SIG-M5 (cell line): ENCODE measurements around the gene ZSWIM9.
"Not testable (repeated sequence)": the region's sequence is repeated elsewhere in the genome, so short reads cannot be mapped to it uniquely, and the experiment has no call there.

Experiments used
- DNase-seq: peaks from one replicate; lab custom pipeline; 2025; lab: John Stamatoyannopoulos, UW

The ZSWIM9 gene

GRCh38 chr19:48218997-48219396 is 48.5 kb downstream of the ZSWIM9 start:
- DNase-seq: no peak

- DNase-seq: not testable (repeated sequence)
Observed at GRCh38 chr19:48220784-48221183, 50.3 kb downstream of the ZSWIM9 start.

- no peak for DNase-seq
Observed at GRCh38 chr19:48221628-48222027, 51.1 kb downstream of the ZSWIM9 start.

GRCh38 chr19:48230555-48231129 is 60.2 kb downstream of the ZSWIM9 start:
- no peak for DNase-seq

GRCh38 chr19:48237057-48237456 is 66.6 kb downstream of the ZSWIM9 start:
- DNase-seq: no peak

GRCh38 chr19:48239120-48239519 is 68.6 kb downstream of the ZSWIM9 start:
- no peak for DNase-seq

- DNase-seq: no peak
Observed at GRCh38 chr19:48239582-48240141, 69.2 kb downstream of the ZSWIM9 start.

GRCh38 chr19:48241771-48242170 is 71.3 kb downstream of the ZSWIM9 start:
- not testable (repeated sequence) for DNase-seq

- DNase-seq: no peak
Observed at GRCh38 chr19:48244281-48244680, 73.8 kb downstream of the ZSWIM9 start.

- no peak for DNase-seq
Observed at GRCh38 chr19:48246101-48246500, 75.6 kb downstream of the ZSWIM9 start.

- DNase-seq: no peak
Observed at GRCh38 chr19:48247212-48247611, 76.7 kb downstream of the ZSWIM9 start.
